ENCODE measurements around the gene AHNAK.

The AHNAK gene

GRCh38 chr11:62443390-62444235, 103.0 kb downstream of the AHNAK start:
- DNase-seq: peak in 1 of 51 donors; percentile 21

GRCh38 chr11:62439785-62440602, 106.6 kb downstream of the AHNAK start:
- peak in 1 of 51 donors; percentile 25 for DNase-seq

GRCh38 chr11:62438641-62439040, 108.0 kb downstream of the AHNAK start:
- DNase-seq: no peak

GRCh38 chr11:62437616-62438015, 109.0 kb downstream of the AHNAK start:
- no peak for DNase-seq

- peak in 3 of 51 donors; percentile 10 to 45 (median 23) for DNase-seq
These were observed 110.6 kb downstream of the AHNAK start for GRCh38 chr11:62435846-62436660.

- peak in 2 of 51 donors; percentile 3 to 5 for DNase-seq
These were observed 112.7 kb downstream of the AHNAK start for GRCh38 chr11:62433904-62434276.

- DNase-seq: no peak
These were observed 113.3 kb downstream of the AHNAK start for GRCh38 chr11:62433141-62433903.

GRCh38 chr11:62432695-62433094, 113.9 kb downstream of the AHNAK start:
- no peak for DNase-seq

- no peak for DNase-seq
These were observed 115.3 kb downstream of the AHNAK start for GRCh38 chr11:62431171-62431901.

- no peak for DNase-seq
These were observed 116.2 kb downstream of the AHNAK start for GRCh38 chr11:62430425-62430824.

GRCh38 chr11:62428871-62429560, 117.6 kb downstream of the AHNAK start:
- DNase-seq: no peak

- DNase-seq: peak in 1 of 51 donors; percentile 16
These were observed 118.9 kb downstream of the AHNAK start for GRCh38 chr11:62427630-62428233.

GRCh38 chr11:62423012-62423411, 123.6 kb downstream of the AHNAK start:
- DNase-seq: no peak

GRCh38 chr11:62421996-62422395, 124.6 kb downstream of the AHNAK start:
- DNase-seq: no peak

GRCh38 chr11:62420882-62421281, 125.7 kb downstream of the AHNAK start:
- no peak for DNase-seq

- no peak for DNase-seq
These were observed 126.7 kb downstream of the AHNAK start for GRCh38 chr11:62419943-62420342.

- no peak for DNase-seq
These were observed 127.2 kb downstream of the AHNAK start for GRCh38 chr11:62419314-62419929.

- DNase-seq: no peak
These were observed 127.9 kb downstream of the AHNAK start, which contains the start of gene SCGB1A1 for GRCh38 chr11:62418733-62419132. SCGB1A1 (plus strand) TSS chr11:62419033; CDS start chr11:62419096, 63 bp downstream.

All from hypothalamus (tissue), 51 donors.